ENCODE measurements around the gene NAV3.
"Not testable (repeated sequence)": the region's sequence is repeated elsewhere in the genome, so short reads cannot be mapped to it uniquely, and the experiment has no call there.

The NAV3 gene

GRCh38 chr12:78198896-78199295, 368.2 kb downstream of the NAV3 start:
- DNase-seq, result no peak

GRCh38 chr12:78199926-78200325, 369.2 kb downstream of the NAV3 start:
- DNase-seq, result no peak

GRCh38 chr12:78204926-78205325, 374.2 kb downstream of the NAV3 start:
- DNase-seq, result no peak

- DNase-seq, result no peak
These were observed 377.4 kb downstream of the NAV3 start for GRCh38 chr12:78208092-78208491.

GRCh38 chr12:78209846-78210505, 379.3 kb downstream of the NAV3 start:
- peak; percentile 83 for DNase-seq

GRCh38 chr12:78210506-78210860, 379.8 kb downstream of the NAV3 start:
- DNase-seq, result no peak

GRCh38 chr12:78210894-78211302, 380.2 kb downstream of the NAV3 start:
- DNase-seq, result peak; percentile 13

GRCh38 chr12:78220811-78221210, 390.1 kb downstream of the NAV3 start:
- no peak for DNase-seq

- DNase-seq, result no peak
These were observed 393.5 kb downstream of the NAV3 start for GRCh38 chr12:78224154-78224553.

GRCh38 chr12:78226763-78227162, 396.1 kb downstream of the NAV3 start:
- DNase-seq, result no peak

- peak; percentile 46 for DNase-seq
These were observed 399.0 kb downstream of the NAV3 start for GRCh38 chr12:78229591-78230101.

GRCh38 chr12:78232756-78233155, 402.1 kb downstream of the NAV3 start:
- no peak for DNase-seq

GRCh38 chr12:78236264-78236663, 405.6 kb downstream of the NAV3 start:
- no peak for DNase-seq

GRCh38 chr12:78239544-78239943, 408.9 kb downstream of the NAV3 start:
- no peak for DNase-seq

GRCh38 chr12:78240827-78241226, 410.1 kb downstream of the NAV3 start:
- no peak for DNase-seq

- DNase-seq, result no peak
These were observed 410.8 kb downstream of the NAV3 start for GRCh38 chr12:78241446-78241845.

GRCh38 chr12:78244916-78245507, 414.3 kb downstream of the NAV3 start:
- no peak for DNase-seq

- no peak for DNase-seq
These were observed 417.6 kb downstream of the NAV3 start for GRCh38 chr12:78248321-78248720.

- DNase-seq, result no peak
These were observed 418.9 kb downstream of the NAV3 start for GRCh38 chr12:78249578-78249977.

GRCh38 chr12:78257662-78258061, 427.0 kb downstream of the NAV3 start:
- not testable (repeated sequence) for DNase-seq

- DNase-seq, result no peak
These were observed 430.3 kb downstream of the NAV3 start for GRCh38 chr12:78260976-78261375.

- no peak for DNase-seq
These were observed 431.2 kb downstream of the NAV3 start for GRCh38 chr12:78261901-78262300.
